HFF-Myc (cell line): ENCODE results near the gene HPN.
"Not testable (repeated sequence)": the region's sequence is repeated elsewhere in the genome, so short reads cannot be mapped to it uniquely, and the experiment has no call there.

ENCODE experiments used
- DNase-seq: peaks from one replicate; pipeline ENCODE4 v3.0.0-alpha.2; 2011; ENCODE audit warnings: low read depth; ENCODE audit errors: extremely low read depth
- H3K4me3 ChIP-seq: replicated peaks from 2 replicates; pipeline ENCODE4 v1.5.1; 2011; ENCODE audit warnings: low read depth, mild to moderate bottlenecking, control low read depth, low read length
- CTCF ChIP-seq: IDR thresholded peaks from 2 replicates; pipeline ENCODE4 v1.5.1; 2012; ENCODE audit warnings: mild to moderate bottlenecking, low read depth, low read length, control low read depth; ENCODE audit errors: missing control alignments

Gene HPN

GRCh38 chr19:35094656-35095055 lies 53.1 kb downstream of the HPN start:
- no peak for TF ChIP-seq CTCF
- DNase-seq: no peak
- H3K4me3 ChIP-seq: no peak overlapping the region

GRCh38 chr19:35095667-35096368 lies 54.3 kb downstream of the HPN start:
- TF ChIP-seq CTCF: no peak
- no peak for DNase-seq
- H3K4me3 ChIP-seq: no peak overlapping the region

GRCh38 chr19:35098413-35099049 lies 57.0 kb downstream of the HPN start:
- TF ChIP-seq CTCF: no peak
- no peak for DNase-seq

GRCh38 chr19:35099155-35099896 lies 57.8 kb downstream of the HPN start:
- no peak for DNase-seq
- no peak for TF ChIP-seq CTCF
- H3K4me3 ChIP-seq: no peak overlapping the region

More at GRCh38 chr19:35098413-35099049, 57.0 kb downstream of the HPN start:
- no peak overlapping the region for H3K4me3 ChIP-seq

GRCh38 chr19:35099897-35100275 lies 58.4 kb downstream of the HPN start:
- DNase-seq: no peak
- no peak for TF ChIP-seq CTCF
- no peak overlapping the region for H3K4me3 ChIP-seq

GRCh38 chr19:35100588-35101533 lies 59.3 kb downstream of the HPN start:
- H3K4me3 ChIP-seq: no peak overlapping the region
- DNase-seq: no peak
- TF ChIP-seq CTCF: no peak

- DNase-seq, H3K4me3 ChIP-seq: not testable (repeated sequence)
Measured at GRCh38 chr19:35101949-35102348, 60.4 kb downstream of the HPN start.

GRCh38 chr19:35103614-35104013 lies 62.1 kb downstream of the HPN start:
- not testable (repeated sequence) for H3K4me3 ChIP-seq, DNase-seq
